Measurements from ENCODE around the gene ID3. TPM values are rescaled to one million over a fixed set of nuclear protein-coding genes. Genes with fewer than 3 reads are reported as not detected.

ID3 gene
- total and polyA plus RNA-seq, 9 of the 15 experiments (the other 6 are each of a cell fraction or from before 2014, with no cell fraction given) = 6.8 to 59.8 (median 23.5) TPM

DNA sequence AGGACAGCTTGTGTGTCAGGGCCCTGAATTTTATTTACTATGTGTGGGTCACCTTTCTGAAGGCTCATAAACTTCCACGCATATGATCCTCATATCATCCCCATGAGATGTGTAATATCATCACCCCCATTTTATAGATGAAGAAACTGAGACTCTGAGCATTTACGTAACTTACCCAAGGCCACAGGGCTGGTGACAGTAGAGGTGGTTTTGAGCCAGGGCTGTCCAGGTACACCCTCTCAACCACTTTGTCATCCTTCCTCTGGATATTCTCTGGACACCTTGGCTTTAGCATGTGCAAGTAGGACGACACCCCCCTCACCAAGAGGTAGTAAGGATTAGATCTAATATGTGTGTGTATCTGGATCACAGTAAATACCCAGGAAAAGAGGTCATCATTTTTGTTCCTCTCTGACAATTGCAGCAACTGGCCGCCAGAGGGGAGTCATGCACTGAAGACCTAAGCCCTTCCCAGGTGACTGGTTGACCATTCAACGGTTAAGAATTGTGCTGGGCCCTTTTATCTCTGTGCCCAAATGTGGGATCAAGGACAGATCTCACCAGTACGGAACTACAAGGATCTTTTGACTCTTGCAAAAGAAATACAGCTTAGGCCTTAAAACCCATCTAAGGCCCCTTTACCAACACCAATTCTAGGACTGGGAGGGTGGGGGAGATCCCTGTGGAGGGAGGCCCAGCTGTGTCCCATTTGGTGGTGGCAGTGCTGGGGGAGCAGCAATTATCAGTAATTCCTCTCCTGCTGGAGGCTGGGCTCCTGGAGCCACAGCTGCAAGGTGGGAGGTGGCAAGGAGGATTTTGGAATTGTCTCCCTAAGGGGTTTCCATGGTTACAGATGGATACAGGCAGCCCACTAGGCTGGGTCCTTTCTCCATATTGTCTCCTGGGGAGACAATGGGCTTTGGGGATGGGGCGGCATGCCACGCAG, 14.6 kb downstream of the ID3 start (continued):
- TF ChIP-seq CTBP1 (IDR thresholded peaks at IDR 0.05; ENCODE audit: borderline replicate concordance) (peak; percentile 56; the same call in 1 of the 2 replicates), ATF7 (IDR thresholded peaks at IDR 0.05) (no peak; the same call in 1 of the 2 replicates), CREM (IDR thresholded peaks at IDR 0.05; ENCODE audit: low read depth) (0 out of 2 replicates have a peak, but pooled peaks have one; percentile 14), ZBTB17 (CRISPR knock-in tag; IDR thresholded peaks at IDR 0.05) (no peak), RBBP5 (IDR thresholded peaks at IDR 0.05; ENCODE audit: borderline replicate concordance, insufficient read depth, low read length, poor library complexity, severe bottlenecking) (no peak), NR3C1 (CRISPR knock-in tag; IDR thresholded peaks at IDR 0.05) (no peak), RBM22 (IDR thresholded peaks at IDR 0.05; ENCODE audit: low read depth, low read length, poor library complexity, severe bottlenecking) (no peak), STAG1 (CRISPR knock-in tag; IDR thresholded peaks at IDR 0.05; ENCODE audit: borderline replicate concordance) (peak; percentile 82), ZNF12 (CRISPR knock-in tag; IDR thresholded peaks at IDR 0.05) (no peak), L3MBTL2 (IDR thresholded peaks at IDR 0.05) (0 out of 2 replicates have a peak, but pooled peaks have one; percentile 37), GABPB1 (CRISPR knock-in tag; IDR thresholded peaks at IDR 0.05) (peak; percentile 7; the same call in 1 of the 2 replicates), KAT2B (IDR thresholded peaks at IDR 0.05; ENCODE audit: low read depth, low read length) (no peak), FOXA1 (IDR thresholded peaks at IDR 0.05; ENCODE audit: borderline replicate concordance) (no peak), GATAD2A (IDR thresholded peaks at IDR 0.05) (peak; percentile 67; the same call in 1 of the 2 replicates), POLR2A (conservative IDR thresholded peaks at IDR 0.05) (no peak), RAD21 (CRISPR knock-in tag; conservative IDR thresholded peaks at IDR 0.05 in 1 of 2, IDR thresholded peaks at IDR 0.05 in 1 of 2) (peak; percentile 100), FOXK2 (conservative IDR thresholded peaks at IDR 0.05 in 1 of 2, IDR thresholded peaks at IDR 0.05 in 1 of 2; ENCODE audit: low read depth in 2 of 2) (0 out of 4 replicates have a peak, but pooled peaks of 1 of the 2 experiments have one; percentile 28), GATAD2B (IDR thresholded peaks at IDR 0.05; ENCODE audit: borderline replicate concordance) (0 out of 2 replicates have a peak, but pooled peaks have one; percentile 58)
- TF ChIP-seq, protein P1, sequence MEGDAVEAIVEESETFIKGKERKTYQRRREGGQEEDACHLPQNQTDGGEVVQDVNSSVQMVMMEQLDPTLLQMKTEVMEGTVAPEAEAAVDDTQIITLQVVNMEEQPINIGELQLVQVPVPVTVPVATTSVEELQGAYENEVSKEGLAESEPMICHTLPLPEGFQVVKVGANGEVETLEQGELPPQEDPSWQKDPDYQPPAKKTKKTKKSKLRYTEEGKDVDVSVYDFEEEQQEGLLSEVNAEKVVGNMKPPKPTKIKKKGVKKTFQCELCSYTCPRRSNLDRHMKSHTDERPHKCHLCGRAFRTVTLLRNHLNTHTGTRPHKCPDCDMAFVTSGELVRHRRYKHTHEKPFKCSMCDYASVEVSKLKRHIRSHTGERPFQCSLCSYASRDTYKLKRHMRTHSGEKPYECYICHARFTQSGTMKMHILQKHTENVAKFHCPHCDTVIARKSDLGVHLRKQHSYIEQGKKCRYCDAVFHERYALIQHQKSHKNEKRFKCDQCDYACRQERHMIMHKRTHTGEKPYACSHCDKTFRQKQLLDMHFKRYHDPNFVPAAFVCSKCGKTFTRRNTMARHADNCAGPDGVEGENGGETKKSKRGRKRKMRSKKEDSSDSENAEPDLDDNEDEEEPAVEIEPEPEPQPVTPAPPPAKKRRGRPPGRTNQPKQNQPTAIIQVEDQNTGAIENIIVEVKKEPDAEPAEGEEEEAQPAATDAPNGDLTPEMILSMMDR (IDR thresholded peaks at IDR 0.05 in 2 of 3, conservative IDR thresholded peaks at IDR 0.05 in 1 of 3; ENCODE audit: insufficient read depth in 2 of 3, low read depth in 1 of 3, low read length in 3 of 3) = peak; percentile 95 to 99 (median 98)
- TF ChIP-seq, protein P2, sequence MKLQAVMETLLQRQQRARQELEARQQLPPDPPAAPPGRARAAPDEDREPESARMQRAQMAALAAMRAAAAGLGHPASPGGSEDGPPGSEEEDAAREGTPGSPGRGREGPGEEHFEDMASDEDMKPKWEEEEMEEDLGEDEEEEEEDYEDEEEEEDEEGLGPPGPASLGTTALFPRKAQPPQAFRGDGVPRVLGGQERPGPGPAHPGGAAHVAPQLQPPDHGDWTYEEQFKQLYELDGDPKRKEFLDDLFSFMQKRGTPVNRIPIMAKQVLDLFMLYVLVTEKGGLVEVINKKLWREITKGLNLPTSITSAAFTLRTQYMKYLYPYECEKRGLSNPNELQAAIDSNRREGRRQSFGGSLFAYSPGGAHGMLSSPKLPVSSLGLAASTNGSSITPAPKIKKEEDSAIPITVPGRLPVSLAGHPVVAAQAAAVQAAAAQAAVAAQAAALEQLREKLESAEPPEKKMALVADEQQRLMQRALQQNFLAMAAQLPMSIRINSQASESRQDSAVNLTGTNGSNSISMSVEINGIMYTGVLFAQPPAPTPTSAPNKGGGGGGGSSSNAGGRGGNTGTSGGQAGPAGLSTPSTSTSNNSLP (IDR thresholded peaks at IDR 0.05; ENCODE audit: borderline replicate concordance, low read depth, low read length) = peak; percentile 60; the same call in 1 of the 2 replicates
- TF ChIP-seq, protein P3, sequence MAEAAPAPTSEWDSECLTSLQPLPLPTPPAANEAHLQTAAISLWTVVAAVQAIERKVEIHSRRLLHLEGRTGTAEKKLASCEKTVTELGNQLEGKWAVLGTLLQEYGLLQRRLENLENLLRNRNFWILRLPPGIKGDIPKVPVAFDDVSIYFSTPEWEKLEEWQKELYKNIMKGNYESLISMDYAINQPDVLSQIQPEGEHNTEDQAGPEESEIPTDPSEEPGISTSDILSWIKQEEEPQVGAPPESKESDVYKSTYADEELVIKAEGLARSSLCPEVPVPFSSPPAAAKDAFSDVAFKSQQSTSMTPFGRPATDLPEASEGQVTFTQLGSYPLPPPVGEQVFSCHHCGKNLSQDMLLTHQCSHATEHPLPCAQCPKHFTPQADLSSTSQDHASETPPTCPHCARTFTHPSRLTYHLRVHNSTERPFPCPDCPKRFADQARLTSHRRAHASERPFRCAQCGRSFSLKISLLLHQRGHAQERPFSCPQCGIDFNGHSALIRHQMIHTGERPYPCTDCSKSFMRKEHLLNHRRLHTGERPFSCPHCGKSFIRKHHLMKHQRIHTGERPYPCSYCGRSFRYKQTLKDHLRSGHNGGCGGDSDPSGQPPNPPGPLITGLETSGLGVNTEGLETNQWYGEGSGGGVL (CRISPR knock-in tag; IDR thresholded peaks at IDR 0.05) = no peak
- TF ChIP-seq, protein P4, sequence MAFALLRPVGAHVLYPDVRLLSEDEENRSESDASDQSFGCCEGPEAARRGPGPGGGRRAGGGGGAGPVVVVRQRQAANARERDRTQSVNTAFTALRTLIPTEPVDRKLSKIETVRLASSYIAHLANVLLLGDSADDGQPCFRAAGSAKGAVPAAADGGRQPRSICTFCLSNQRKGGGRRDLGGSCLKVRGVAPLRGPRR (CRISPR knock-in tag; IDR thresholded peaks at IDR 0.05) = no peak
